K562 (cell line): ENCODE data around the gene ZCCHC14. TPM values are rescaled to one million over a fixed set of nuclear protein-coding genes. Genes with fewer than 3 reads are reported as not detected.

Experiments used
- ARID3A ChIP-seq: IDR thresholded peaks from 2 replicates; pipeline ENCODE4 v1.6.1; 2012; ENCODE audit warnings: low read depth, low read length, improper control_type of control experiment, borderline replicate concordance
- CBFA2T3 ChIP-seq: fragments of 450-650 bp; IDR thresholded peaks from 2 replicates; pipeline ENCODE4 v1.6.1; 2017
- ESRRA ChIP-seq: fragments of 450-650 bp; IDR thresholded peaks from 2 replicates; pipeline ENCODE4 v1.6.1; 2014; ENCODE audit warnings: low read depth, mild to moderate bottlenecking, moderate library complexity, borderline replicate concordance
- FOXK2 ChIP-seq, 2 experiments: fragments of 450-650 bp; IDR thresholded peaks in 1 of 2; conservative IDR thresholded peaks in 1 of 2; 2 replicates each; pipeline ENCODE4 v1.6.1; 2016; ENCODE audit warnings: low read depth in 2 of 2, mild to moderate bottlenecking in 1 of 2
- HINFP ChIP-seq: fragments of 450-650 bp; conservative IDR thresholded peaks from 2 replicates; pipeline ENCODE4 v1.6.1; 2016; ENCODE audit warnings: missing genetic modification characterization, low read depth, mild to moderate bottlenecking, control low read depth, missing compliant biosample characterization
- MTA1 ChIP-seq: fragments of 450-650 bp; IDR thresholded peaks from 2 replicates; pipeline ENCODE4 v1.6.1; 2017; ENCODE audit warnings: borderline replicate concordance
- PHTF2 ChIP-seq: fragments of 250-450 bp; sonication (Bioruptor Pico); IDR thresholded peaks from 2 replicates; pipeline ENCODE4 v1.5.0; 2021; ENCODE audit warnings: mild to moderate bottlenecking
- RB1 ChIP-seq: fragments of 450-650 bp; IDR thresholded peaks from 2 replicates; pipeline ENCODE4 v1.6.1; 2017; ENCODE audit warnings: low read depth, mild to moderate bottlenecking
- RNF219 ChIP-seq: fragments of 250-450 bp; sonication (Bioruptor Pico); IDR thresholded peaks from 2 replicates; pipeline ENCODE4 v1.5.0; 2022; ENCODE audit warnings: mild to moderate bottlenecking
- SMAD3 ChIP-seq: fragments of 450-650 bp; formaldehyde crosslinking; conservative IDR thresholded peaks from 2 replicates; pipeline ENCODE4 v1.4.0; 2020; ENCODE audit warnings: mild to moderate bottlenecking
- SMARCA4 ChIP-seq: fragments of 450-650 bp; IDR thresholded peaks from 2 replicates; pipeline ENCODE4 v1.6.1; 2016
- TFAM ChIP-seq: fragments of 250-450 bp; sonication (Bioruptor Pico); conservative IDR thresholded peaks from 2 replicates; pipeline ENCODE4 v1.5.0; 2021; ENCODE audit warnings: mild to moderate bottlenecking, moderate library complexity
- TRIM28 ChIP-seq: fragments of 450-650 bp; IDR thresholded peaks from 2 replicates; pipeline ENCODE4 v1.6.1; 2017
- U2AF1 ChIP-seq: fragments of 200-400 bp; formaldehyde crosslinking; optimal IDR thresholded peaks from 2 replicates; pipeline ENCODE3; 2017; ENCODE audit warnings: mild to moderate bottlenecking, low read depth, low read length, moderate library complexity
- polyA plus RNA-seq, 8 experiments: library from polyadenylated mRNA; depleted of rRNA in 4 of 8; stranded (reverse) in 5 of 8; unstranded in 3 of 8; fragments of >200 nt; fragmentation: Nextera tagmentation in 2 of 8; fragmentation: Illumina TruSeq in 1 of 8; extraction: Ambion mirVana in 2 of 8; extraction: Trizol in 1 of 8; gene quantifications; 2 replicates each; pipeline versions ENCODE4 v1.2.1 to v1.2.3, GENCODE V29; 2011 to 2014; ENCODE audit warnings: inconsistent platforms in 1 of 8, missing spikeins in 1 of 8
- total RNA-seq, 7 experiments: library from RNA; depleted of rRNA in 6 of 7; stranded (reverse); fragments of >200 nt in 6 of 7; fragmentation: Illumina TruSeq in 2 of 7; extraction: Trizol in 2 of 7; gene quantifications; 2 replicates each; pipeline versions ENCODE4 v1.2.1 to v1.2.3, GENCODE V29; 2011 to 2021; ENCODE audit warnings: low replicate concordance in 1 of 7
- TF ChIP-seq, protein P1 (sequence below): sonication (generic); formaldehyde crosslinking; IDR thresholded peaks from 2 replicates; pipeline ENCODE4 v1.8.1; 2023; ENCODE audit warnings: mild to moderate bottlenecking, missing genetic modification reagents, moderate library complexity
- TF ChIP-seq, protein P2 (sequence below): fragments of 250-450 bp; sonication (Bioruptor Pico); IDR thresholded peaks from 2 replicates; pipeline ENCODE4 v1.5.0; 2020; ENCODE audit warnings: mild to moderate bottlenecking, borderline replicate concordance

The ZCCHC14 gene
- total and polyA plus RNA-seq, 9 of the 15 experiments (the other 6 are each of a cell fraction or from before 2014, with no cell fraction given), result 1.5 to 12.4 (median 2.9) TPM

DNA sequence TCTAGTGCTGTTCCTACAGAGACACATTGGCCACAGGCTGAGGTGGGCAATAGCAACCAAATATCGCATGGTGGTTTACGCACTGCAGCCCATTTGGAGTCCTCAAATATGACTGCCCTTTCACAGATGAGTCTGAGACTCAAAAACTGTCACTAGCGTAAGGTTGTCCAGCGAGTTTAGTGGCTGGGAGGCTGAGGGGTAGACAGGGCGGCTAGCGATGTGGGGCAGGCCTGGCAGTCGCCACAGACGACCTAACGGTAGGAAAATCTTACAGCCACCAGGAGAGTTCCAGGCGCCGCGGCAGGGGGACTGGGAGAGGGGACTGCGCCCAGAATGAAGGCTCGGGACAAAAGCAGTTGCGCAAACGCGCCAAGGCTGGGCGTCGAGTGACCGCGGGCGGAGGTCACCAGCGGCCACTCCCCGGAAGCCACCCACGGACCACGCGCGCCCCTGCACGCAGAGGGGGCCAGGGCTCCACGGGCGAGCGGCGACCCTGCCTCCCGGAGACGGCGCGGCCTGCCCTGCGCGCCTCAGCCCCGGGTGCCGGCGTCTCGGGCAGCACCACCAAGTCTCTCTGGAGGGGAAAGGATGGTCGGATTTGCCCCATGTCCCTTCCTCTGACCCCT lies 101.4 kb downstream of the ZCCHC14 start (continued):
- TF ChIP-seq, protein P1, sequence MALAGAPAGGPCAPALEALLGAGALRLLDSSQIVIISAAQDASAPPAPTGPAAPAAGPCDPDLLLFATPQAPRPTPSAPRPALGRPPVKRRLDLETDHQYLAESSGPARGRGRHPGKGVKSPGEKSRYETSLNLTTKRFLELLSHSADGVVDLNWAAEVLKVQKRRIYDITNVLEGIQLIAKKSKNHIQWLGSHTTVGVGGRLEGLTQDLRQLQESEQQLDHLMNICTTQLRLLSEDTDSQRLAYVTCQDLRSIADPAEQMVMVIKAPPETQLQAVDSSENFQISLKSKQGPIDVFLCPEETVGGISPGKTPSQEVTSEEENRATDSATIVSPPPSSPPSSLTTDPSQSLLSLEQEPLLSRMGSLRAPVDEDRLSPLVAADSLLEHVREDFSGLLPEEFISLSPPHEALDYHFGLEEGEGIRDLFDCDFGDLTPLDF (CRISPR knock-in tag), result no peak
- no peak for TF ChIP-seq SMAD3
- no peak; the same call in 1 of the 2 replicates for TF ChIP-seq RB1
- TF ChIP-seq ESRRA, result no peak
- TF ChIP-seq CBFA2T3, result no peak
- no peak for TF ChIP-seq U2AF1
- no peak for TF ChIP-seq ARID3A
- no peak for TF ChIP-seq TFAM
- no peak for TF ChIP-seq MTA1
- TF ChIP-seq, protein P2, sequence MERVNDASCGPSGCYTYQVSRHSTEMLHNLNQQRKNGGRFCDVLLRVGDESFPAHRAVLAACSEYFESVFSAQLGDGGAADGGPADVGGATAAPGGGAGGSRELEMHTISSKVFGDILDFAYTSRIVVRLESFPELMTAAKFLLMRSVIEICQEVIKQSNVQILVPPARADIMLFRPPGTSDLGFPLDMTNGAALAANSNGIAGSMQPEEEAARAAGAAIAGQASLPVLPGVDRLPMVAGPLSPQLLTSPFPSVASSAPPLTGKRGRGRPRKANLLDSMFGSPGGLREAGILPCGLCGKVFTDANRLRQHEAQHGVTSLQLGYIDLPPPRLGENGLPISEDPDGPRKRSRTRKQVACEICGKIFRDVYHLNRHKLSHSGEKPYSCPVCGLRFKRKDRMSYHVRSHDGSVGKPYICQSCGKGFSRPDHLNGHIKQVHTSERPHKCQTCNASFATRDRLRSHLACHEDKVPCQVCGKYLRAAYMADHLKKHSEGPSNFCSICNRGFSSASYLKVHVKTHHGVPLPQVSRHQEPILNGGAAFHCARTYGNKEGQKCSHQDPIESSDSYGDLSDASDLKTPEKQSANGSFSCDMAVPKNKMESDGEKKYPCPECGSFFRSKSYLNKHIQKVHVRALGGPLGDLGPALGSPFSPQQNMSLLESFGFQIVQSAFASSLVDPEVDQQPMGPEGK (CRISPR knock-in tag), result no peak
- no peak for TF ChIP-seq TRIM28
- TF ChIP-seq PHTF2 (CRISPR knock-in tag), result 0 out of 2 replicates have a peak, but pooled peaks have one; percentile 13
- TF ChIP-seq RNF219 (CRISPR knock-in tag), result no peak
- 0 out of 2 replicates have a peak, but pooled peaks have one; percentile 42 for TF ChIP-seq SMARCA4
- TF ChIP-seq HINFP (tag), result no peak
- TF ChIP-seq FOXK2 (conservative IDR thresholded peaks at IDR 0.05 in 1 of 2, IDR thresholded peaks at IDR 0.05 in 1 of 2; ENCODE audit: low read depth in 2 of 2), result no peak
